Measurements from ENCODE around the gene SLC16A10.
A peak's percentile ranks its signal among the peaks of the same experiment; 100 is the strongest.

SLC16A10 gene

GRCh38 chr6:111068109-111068865, 19.0 kb upstream of the SLC16A10 start:
- H3K27me3 ChIP-seq (replicated peaks; ENCODE audit: control insufficient read depth, insufficient read depth, low read length), result peaks cover 33% of the 10 kb centered on the region
- H3K9me3 ChIP-seq (ENCODE audit: control insufficient read depth, low read length), result peaks cover 6% of the 10 kb centered on the region
- H3K4me1 ChIP-seq (ENCODE audit: control insufficient read depth, insufficient read depth, low read length), result peaks cover 14% of the 10 kb centered on the region
- DNase-seq (ENCODE audit: low read depth), result no peak
- no peak overlapping the region for H3K9ac ChIP-seq (ENCODE audit: low read length)
- no peaks in the 10 kb centered on the region for H3K36me3 ChIP-seq (ENCODE audit: control insufficient read depth, insufficient read depth, low read length, severe bottlenecking)
- no peak overlapping the region for H3K4me3 ChIP-seq (ENCODE audit: low read length)

GRCh38 chr6:111068866-111069234, 18.5 kb upstream of the SLC16A10 start:
- Histone ChIP-seq H3K9ac (ENCODE audit: low read length) (no peak overlapping the region), H3K9me3 (ENCODE audit: control insufficient read depth, low read length) (peaks cover 4% of the 10 kb centered on the region), H3K4me3 (ENCODE audit: low read length) (no peak overlapping the region), H3K27me3 (replicated peaks; ENCODE audit: control insufficient read depth, insufficient read depth, low read length) (peaks cover 33% of the 10 kb centered on the region), H3K36me3 (ENCODE audit: control insufficient read depth, insufficient read depth, low read length, severe bottlenecking) (no peaks in the 10 kb centered on the region), H3K4me1 (ENCODE audit: control insufficient read depth, insufficient read depth, low read length) (peaks cover 14% of the 10 kb centered on the region)
- no peak for DNase-seq (ENCODE audit: low read depth)

GRCh38 chr6:111069382-111070104, 17.8 kb upstream of the SLC16A10 start:
- Histone ChIP-seq H3K27me3 (replicated peaks; ENCODE audit: control insufficient read depth, insufficient read depth, low read length) (peaks cover 33% of the 10 kb centered on the region), H3K4me3 (ENCODE audit: low read length) (no peak overlapping the region), H3K9me3 (ENCODE audit: control insufficient read depth, low read length) (no peaks in the 10 kb centered on the region), H3K9ac (ENCODE audit: low read length) (no peak overlapping the region), H3K36me3 (ENCODE audit: control insufficient read depth, insufficient read depth, low read length, severe bottlenecking) (no peaks in the 10 kb centered on the region), H3K4me1 (ENCODE audit: control insufficient read depth, insufficient read depth, low read length) (peaks cover 14% of the 10 kb centered on the region)
- DNase-seq (ENCODE audit: low read depth), result no peak

GRCh38 chr6:111070105-111071005, 16.9 kb upstream of the SLC16A10 start:
- no peak for DNase-seq (ENCODE audit: low read depth)
- peaks cover 33% of the 10 kb centered on the region for H3K27me3 ChIP-seq (replicated peaks; ENCODE audit: control insufficient read depth, insufficient read depth, low read length)
- peaks cover 14% of the 10 kb centered on the region for H3K4me1 ChIP-seq (ENCODE audit: control insufficient read depth, insufficient read depth, low read length)
- H3K36me3 ChIP-seq (ENCODE audit: control insufficient read depth, insufficient read depth, low read length, severe bottlenecking), result no peaks in the 10 kb centered on the region
- no peaks in the 10 kb centered on the region for H3K9me3 ChIP-seq (ENCODE audit: control insufficient read depth, low read length)
- H3K4me3 ChIP-seq (ENCODE audit: low read length), result no peak overlapping the region
- H3K9ac ChIP-seq (ENCODE audit: low read length), result no peak overlapping the region

- no peak for DNase-seq (ENCODE audit: low read depth)
- H3K9me3 ChIP-seq (ENCODE audit: control insufficient read depth, low read length), result no peaks in the 10 kb centered on the region
These were observed 14.4 kb upstream of the SLC16A10 start for GRCh38 chr6:111072801-111073360.

GRCh38 chr6:111074311-111074710, 13.0 kb upstream of the SLC16A10 start:
- Histone ChIP-seq H3K9ac (ENCODE audit: low read length) (no peak overlapping the region), H3K4me3 (ENCODE audit: low read length) (no peak overlapping the region), H3K27me3 (replicated peaks; ENCODE audit: control insufficient read depth, insufficient read depth, low read length) (peaks cover 7% of the 10 kb centered on the region), H3K36me3 (ENCODE audit: control insufficient read depth, insufficient read depth, low read length, severe bottlenecking) (no peaks in the 10 kb centered on the region), H3K9me3 (ENCODE audit: control insufficient read depth, low read length) (no peaks in the 10 kb centered on the region), H3K4me1 (ENCODE audit: control insufficient read depth, insufficient read depth, low read length) (peaks cover 27% of the 10 kb centered on the region)
- no peak for DNase-seq (ENCODE audit: low read depth)

More at GRCh38 chr6:111072801-111073360, 14.4 kb upstream of the SLC16A10 start:
- peaks cover 27% of the 10 kb centered on the region for H3K4me1 ChIP-seq (ENCODE audit: control insufficient read depth, insufficient read depth, low read length)
- H3K36me3 ChIP-seq (ENCODE audit: control insufficient read depth, insufficient read depth, low read length, severe bottlenecking), result no peaks in the 10 kb centered on the region
- H3K27me3 ChIP-seq (replicated peaks; ENCODE audit: control insufficient read depth, insufficient read depth, low read length), result peaks cover 15% of the 10 kb centered on the region
- H3K4me3 ChIP-seq (ENCODE audit: low read length), result no peak overlapping the region
- H3K9ac ChIP-seq (ENCODE audit: low read length), result no peak overlapping the region

- DNase-seq (ENCODE audit: low read depth), result no peak
- Histone ChIP-seq H3K36me3 (ENCODE audit: control insufficient read depth, insufficient read depth, low read length, severe bottlenecking) (no peaks in the 10 kb centered on the region), H3K4me1 (ENCODE audit: control insufficient read depth, insufficient read depth, low read length) (peaks cover 13% of the 10 kb centered on the region), H3K4me3 (ENCODE audit: low read length) (no peak overlapping the region), H3K9ac (ENCODE audit: low read length) (no peak overlapping the region), H3K27me3 (replicated peaks; ENCODE audit: control insufficient read depth, insufficient read depth, low read length) (peaks cover 11% of the 10 kb centered on the region), H3K9me3 (ENCODE audit: control insufficient read depth, low read length) (no peaks in the 10 kb centered on the region)
These were observed 11.1 kb upstream of the SLC16A10 start for GRCh38 chr6:111076024-111076695.

GRCh38 chr6:111080698-111081097, 6.6 kb upstream of the SLC16A10 start:
- Histone ChIP-seq H3K4me1 (ENCODE audit: control insufficient read depth, insufficient read depth, low read length) (peaks cover 9% of the 10 kb centered on the region), H3K9ac (ENCODE audit: low read length) (no peak overlapping the region), H3K27me3 (replicated peaks; ENCODE audit: control insufficient read depth, insufficient read depth, low read length) (peaks cover 17% of the 10 kb centered on the region), H3K9me3 (ENCODE audit: control insufficient read depth, low read length) (no peaks in the 10 kb centered on the region), H3K4me3 (ENCODE audit: low read length) (no peak overlapping the region), H3K36me3 (ENCODE audit: control insufficient read depth, insufficient read depth, low read length, severe bottlenecking) (no peaks in the 10 kb centered on the region)
- DNase-seq (ENCODE audit: low read depth), result no peak

- H3K36me3 ChIP-seq (ENCODE audit: control insufficient read depth, insufficient read depth, low read length, severe bottlenecking), result no peaks in the 10 kb centered on the region
- H3K4me3 ChIP-seq (ENCODE audit: low read length), result peak overlapping the region; percentile 39
- no peak for DNase-seq (ENCODE audit: low read depth)
- peaks cover 5% of the 10 kb centered on the region for H3K4me1 ChIP-seq (ENCODE audit: control insufficient read depth, insufficient read depth, low read length)
- H3K9ac ChIP-seq (ENCODE audit: low read length), result no peak overlapping the region
- no peaks in the 10 kb centered on the region for H3K9me3 ChIP-seq (ENCODE audit: control insufficient read depth, low read length)
- H3K27me3 ChIP-seq (replicated peaks; ENCODE audit: control insufficient read depth, insufficient read depth, low read length), result peaks cover 53% of the 10 kb centered on the region
These were observed 618 bp upstream of the SLC16A10 start for GRCh38 chr6:111086685-111087084.

GRCh38 chr6:111087871-111088667, 766 bp downstream of the SLC16A10 start:
- H3K27me3 ChIP-seq (replicated peaks; ENCODE audit: control insufficient read depth, insufficient read depth, low read length), result peaks cover 53% of the 10 kb centered on the region
- H3K4me3 ChIP-seq (ENCODE audit: low read length), result peak overlapping the region; percentile 39
- DNase-seq (ENCODE audit: low read depth), result no peak
- H3K4me1 ChIP-seq (ENCODE audit: control insufficient read depth, insufficient read depth, low read length), result peaks cover 5% of the 10 kb centered on the region
- H3K9ac ChIP-seq (ENCODE audit: low read length), result no peak overlapping the region
- no peaks in the 10 kb centered on the region for H3K9me3 ChIP-seq (ENCODE audit: control insufficient read depth, low read length)
- H3K36me3 ChIP-seq (ENCODE audit: control insufficient read depth, insufficient read depth, low read length, severe bottlenecking), result no peaks in the 10 kb centered on the region

Data from adipocyte (in vitro differentiated cells).